H1 (cell line): ENCODE measurements around the gene CAPNS1. TPM values are rescaled to one million over a fixed set of nuclear protein-coding genes. Genes with fewer than 3 reads are reported as not detected.

ENCODE experiments used
- BRCA1 ChIP-seq: IDR thresholded peaks from 2 replicates; pipeline ENCODE4 v1.6.1; 2012; ENCODE audit warnings: low read depth, low read length, improper control_type of control experiment
- CHD7 ChIP-seq: fragments of 300-600 bp; sonication (generic); IDR thresholded peaks from 2 replicates; pipeline ENCODE4 v1.7.1; 2012; ENCODE audit warnings: low read length, moderate library complexity, mild to moderate bottlenecking, inconsistent platforms; ENCODE audit not compliant: insufficient replicate concordance
- CREB1 ChIP-seq: IDR thresholded peaks from 2 replicates; pipeline ENCODE4 v1.6.1; 2012; ENCODE audit warnings: inconsistent platforms
- HDAC2 ChIP-seq, 2 experiments: fragments of 300-600 bp in 1 of 2; sonication (generic) in 1 of 2; IDR thresholded peaks; 2 replicates each; pipeline ENCODE4 v1.6.1; 2011 to 2012; ENCODE audit warnings: low read depth in 2 of 2, low read length in 2 of 2, mild to moderate bottlenecking in 2 of 2, moderate library complexity in 2 of 2, borderline replicate concordance in 1 of 2, inconsistent platforms in 1 of 2
- ZNF274 ChIP-seq: IDR thresholded peaks from 2 replicates; pipeline ENCODE4 v1.7.0; 2012; ENCODE audit warnings: low read length, borderline replicate concordance; ENCODE audit errors: extremely low read depth
- polyA plus RNA-seq, 7 experiments: library from polyadenylated mRNA; depleted of rRNA in 3 of 7; stranded (reverse) in 5 of 7; unstranded in 2 of 7; fragments of >200 nt in 5 of 7; fragments of 200-250 nt in 2 of 7; gene quantifications; 1 replicate in 5 of 7; 2 replicates in 1 of 7; 4 replicates in 1 of 7; pipeline versions ENCODE4 v1.2.1 to v1.2.3, GENCODE V29; 2011 to 2013; ENCODE audit warnings: missing spikeins in 2 of 7, mixed read lengths in 2 of 7
- total RNA-seq: library from RNA; stranded (reverse); fragmentation: NEBNext Ultra II Directional; extraction: Animal tissue kit (Norgen Biotek cat#: 25700); gene quantifications from 2 replicates; pipeline ENCODE4 v1.2.1, GENCODE V29; 2021

Gene CAPNS1
- total and polyA plus RNA-seq, 2 of the 8 experiments (the other 6 are each of a cell fraction or from before 2014, with no cell fraction given), result 382 to 438 TPM

- TF ChIP-seq CHD7 (no peak), BRCA1 (no peak), HDAC2 (IDR thresholded peaks at IDR 0.05; ENCODE audit: borderline replicate concordance in 1 of 2, low read depth in 2 of 2, low read length in 2 of 2) (no peak), ZNF274 (no peak), CREB1 (no peak)
These were observed 19.5 kb upstream of the CAPNS1 start (continued) for GRCh38 chr19:36120092-36120983.
